RWPE1 (cell line): ENCODE results near the gene STEAP2.

Experiments used
- CTCF ChIA-PET: fragments of 350-600 bp; sonication (Branson Sonifier 250); formaldehyde crosslinking; extraction: SDS; loops from one replicate; lab custom pipeline; 2021; lab: Yijun Ruan, JAX
- POLR2A ChIA-PET: fragments of 400-600 bp; formaldehyde crosslinking; extraction: SDS; loops from one replicate; lab custom pipeline; 2020; ENCODE audit warnings: antibody characterized with exemption; ENCODE audit not compliant: low non-redundant PET; lab: Yijun Ruan, JAX
- DNase-seq: peaks from one replicate; pipeline ENCODE4 v3.0.0; 2012; ENCODE audit warnings: low spot score
- H3K27ac ChIP-seq: fragments of 450-650 bp; 2 replicates; pipeline ENCODE4 v1.5.1; 2017
- CTCF ChIP-seq: fragments of 450-650 bp; conservative IDR thresholded peaks from 2 replicates; pipeline ENCODE4 v1.5.1; 2017; ENCODE audit warnings: low read depth, mild to moderate bottlenecking

The STEAP2 gene

DNA sequence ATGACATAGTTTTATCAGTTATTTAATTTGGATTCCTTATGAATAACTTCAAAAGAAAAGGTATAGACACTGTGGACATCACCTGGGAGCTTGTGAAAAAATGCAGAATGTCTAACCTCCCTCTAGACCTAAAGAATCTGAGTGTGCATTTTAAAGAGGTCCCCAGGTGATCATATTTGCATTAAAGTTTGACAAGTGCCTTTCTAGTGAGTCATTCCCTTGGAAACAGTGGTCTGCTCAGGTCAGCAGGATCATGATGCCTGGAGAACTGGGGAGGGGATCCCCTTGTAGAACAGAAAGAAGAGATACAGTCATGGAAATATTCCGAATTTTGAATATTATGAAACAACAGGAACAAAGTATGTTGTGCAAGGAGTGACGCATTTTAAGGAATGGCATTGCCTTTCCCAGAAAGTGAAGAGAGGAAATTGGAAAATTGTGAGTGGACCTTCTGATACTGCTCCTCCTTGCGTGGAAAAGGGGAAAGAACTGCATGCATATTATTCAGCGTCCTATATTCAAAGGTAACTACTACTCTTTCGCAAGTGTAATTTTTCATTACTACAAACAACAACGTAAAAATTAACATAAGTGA, 4.6 kb downstream of the STEAP2 start:
- POLR2A ChIA-PET = no interaction called here
- TF ChIP-seq CTCF = no peak
- H3K27ac ChIP-seq = no peak overlapping the region
- CTCF ChIA-PET = no interaction called here
- DNase-seq = no peak

- CTCF ChIA-PET = no interaction called here
- no peak for TF ChIP-seq CTCF
- POLR2A ChIA-PET = no interaction called here
- no peak overlapping the region for H3K27ac ChIP-seq
- no peak for DNase-seq
Measured at GRCh38 chr7:90216771-90217170, 5.2 kb downstream of the STEAP2 start.

DNA sequence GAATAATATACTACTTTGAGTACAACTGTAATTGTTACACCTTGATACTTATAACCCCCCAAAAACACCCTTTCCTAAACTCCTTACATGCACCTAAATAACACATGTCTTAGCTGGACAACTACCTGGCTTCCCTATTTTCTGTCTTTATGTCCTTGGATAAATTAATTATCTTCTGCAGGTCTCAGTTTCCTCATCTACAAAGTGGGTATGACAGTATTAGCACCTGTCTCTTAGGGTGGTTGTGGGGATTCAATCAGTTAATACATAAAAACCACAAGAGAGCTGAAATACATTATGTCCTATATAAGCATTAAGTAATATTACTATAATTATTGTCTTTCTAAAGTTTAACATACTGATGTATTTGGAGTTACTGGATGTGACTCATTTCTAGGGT, 10.8 kb downstream of the STEAP2 start:
- ChIA-PET POLR2A (no interaction called here), CTCF (no interaction called here)
- no peak for DNase-seq
- no peak overlapping the region for H3K27ac ChIP-seq
- no peak for TF ChIP-seq CTCF

- no peak for TF ChIP-seq CTCF
- DNase-seq = no peak
- ChIA-PET CTCF (interaction anchor here (0.5 to 0.7 kb wide), 3 partner anchors 21 to 111 kb away, joined by 3 to 6 read pairs (median 3); no protein-coding TSS in a partner anchor), POLR2A (no interaction called here)
- H3K27ac ChIP-seq = no peak overlapping the region
Measured at GRCh38 chr7:90222811-90223725, 11.5 kb downstream of the STEAP2 start.

GRCh38 chr7:90224195-90224594, 12.7 kb downstream of the STEAP2 start:
- DNase-seq = no peak
- no peak for TF ChIP-seq CTCF
- H3K27ac ChIP-seq = no peak overlapping the region
- CTCF ChIA-PET = no interaction called here
- POLR2A ChIA-PET = no interaction called here

DNA sequence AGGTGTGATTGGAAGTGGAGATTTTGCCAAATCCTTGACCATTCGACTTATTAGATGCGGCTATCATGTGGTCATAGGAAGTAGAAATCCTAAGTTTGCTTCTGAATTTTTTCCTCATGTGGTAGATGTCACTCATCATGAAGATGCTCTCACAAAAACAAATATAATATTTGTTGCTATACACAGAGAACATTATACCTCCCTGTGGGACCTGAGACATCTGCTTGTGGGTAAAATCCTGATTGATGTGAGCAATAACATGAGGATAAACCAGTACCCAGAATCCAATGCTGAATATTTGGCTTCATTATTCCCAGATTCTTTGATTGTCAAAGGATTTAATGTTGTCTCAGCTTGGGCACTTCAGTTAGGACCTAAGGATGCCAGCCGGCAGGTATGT, 13.6 kb downstream of the STEAP2 start:
- H3K27ac ChIP-seq = no peak overlapping the region
- CTCF ChIA-PET = no interaction called here
- TF ChIP-seq CTCF = no peak
- no peak for DNase-seq
- POLR2A ChIA-PET = no interaction called here
